Amniotic epithelial cell (primary cell): ENCODE results near the gene ADCYAP1.
"Not testable (repeated sequence)": the region's sequence is repeated elsewhere in the genome, so short reads cannot be mapped to it uniquely, and the experiment has no call there.

Experiments
- DNase-seq: peaks from one replicate; pipeline ENCODE4 v3.0.0-alpha.2; 2010; ENCODE audit warnings: low read depth

Gene ADCYAP1

DNA sequence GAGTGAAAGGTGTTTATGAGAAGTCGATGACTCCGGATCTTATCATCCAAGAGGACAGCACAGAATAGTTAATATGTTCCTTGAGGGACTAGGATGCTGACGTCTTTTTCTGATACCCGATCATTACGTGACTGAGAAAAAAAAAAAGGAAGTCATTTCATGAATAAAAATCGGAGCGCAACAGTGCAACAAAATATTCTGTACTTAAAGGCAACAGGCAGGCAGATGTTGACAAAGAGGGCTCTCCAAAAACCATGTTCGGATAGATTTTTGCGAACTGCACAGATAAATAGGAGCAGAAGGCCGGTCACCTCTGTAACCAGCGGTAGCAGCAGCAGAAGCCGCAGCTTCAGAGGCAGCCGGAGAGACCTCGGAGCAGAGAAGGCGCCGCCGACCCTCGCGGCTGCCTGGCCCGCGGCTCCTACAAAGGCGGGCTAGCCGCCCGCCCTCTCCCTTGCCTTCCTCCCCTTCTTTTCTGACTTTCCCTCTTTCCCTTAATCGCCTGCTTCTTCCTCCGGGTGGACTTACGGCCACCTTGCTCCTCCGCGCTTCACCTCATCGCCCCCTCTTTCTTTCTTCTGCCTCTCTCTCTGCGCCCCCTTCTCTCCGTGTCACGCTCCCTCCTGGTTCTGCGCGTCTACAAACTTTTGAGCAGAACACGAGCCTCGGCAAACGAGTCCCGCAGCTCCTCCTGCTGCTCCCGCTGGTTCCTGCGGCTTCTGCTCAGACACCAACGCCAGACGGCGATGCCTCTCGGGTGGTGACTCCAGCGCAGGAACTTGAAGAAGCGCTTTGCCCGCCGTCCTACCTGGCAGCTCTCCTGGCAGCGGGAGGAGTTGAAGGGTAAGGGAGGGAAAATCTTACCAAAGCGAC, at the start of gene ADCYAP1:
TSS of gene ADCYAP1 (plus strand) at position 654 of the 873 bp plus-strand sequence. CDS start 516 bp downstream, outside the sequence.
- no peak for DNase-seq

DNA sequence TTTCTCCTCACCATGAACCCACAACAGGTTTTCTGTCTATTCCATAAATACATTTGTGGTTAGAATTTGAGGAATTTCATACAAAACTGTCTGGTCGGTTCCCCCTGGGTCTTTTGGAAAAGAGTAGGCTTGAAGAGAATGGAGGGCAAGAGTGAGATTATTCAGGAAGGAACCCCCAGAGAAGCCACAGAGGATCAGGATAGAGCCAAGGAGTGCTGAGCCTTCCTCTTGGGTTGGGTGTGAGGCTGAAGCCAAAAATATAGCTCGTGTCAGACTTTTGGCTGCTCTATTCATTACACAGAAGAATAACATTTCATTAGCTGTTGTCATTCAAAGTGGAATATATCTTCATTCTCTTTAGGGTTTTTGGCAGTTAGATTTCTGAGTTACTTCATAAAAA, 46.7 kb upstream of the ADCYAP1 start:
- DNase-seq = no peak

DNA sequence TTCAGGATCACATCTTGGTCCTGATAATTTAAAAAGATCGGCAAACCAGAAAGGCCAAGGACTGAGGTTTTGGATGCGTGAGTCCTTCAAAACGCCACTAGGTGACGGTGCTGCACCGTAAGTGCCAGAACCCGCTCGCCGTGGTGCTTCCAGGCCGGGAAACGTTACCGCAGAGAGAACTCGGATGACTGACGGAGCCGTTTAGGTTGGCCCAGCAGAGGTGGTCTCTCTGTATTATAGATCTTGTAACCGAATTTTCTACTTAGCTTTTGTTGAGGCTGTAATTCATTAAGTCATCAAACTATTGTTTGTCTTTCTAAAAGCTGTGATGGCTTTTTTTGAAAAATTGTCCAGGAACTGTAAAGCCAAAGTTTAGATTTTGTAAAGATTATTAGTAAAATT, 39.8 kb upstream of the ADCYAP1 start:
- peak; percentile 62 for DNase-seq

DNA sequence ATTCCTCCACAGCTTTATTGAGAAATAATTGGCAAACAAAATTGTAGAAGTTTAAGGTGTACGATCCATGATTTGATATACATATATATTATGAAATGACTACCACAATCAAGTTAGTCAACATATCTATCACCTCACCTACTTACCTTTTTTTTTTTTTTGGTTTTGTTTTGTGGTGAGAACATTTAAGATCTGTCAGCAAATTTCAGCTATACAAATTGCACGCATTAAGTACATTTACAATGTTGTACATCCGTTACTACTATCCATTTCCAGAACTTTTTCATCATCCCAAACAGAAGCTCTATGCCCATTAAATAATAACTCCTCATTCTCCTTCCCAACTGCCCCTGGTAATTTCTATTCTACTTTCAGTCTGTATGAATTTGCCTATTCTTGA, 37.4 kb upstream of the ADCYAP1 start:
- no peak for DNase-seq

DNA sequence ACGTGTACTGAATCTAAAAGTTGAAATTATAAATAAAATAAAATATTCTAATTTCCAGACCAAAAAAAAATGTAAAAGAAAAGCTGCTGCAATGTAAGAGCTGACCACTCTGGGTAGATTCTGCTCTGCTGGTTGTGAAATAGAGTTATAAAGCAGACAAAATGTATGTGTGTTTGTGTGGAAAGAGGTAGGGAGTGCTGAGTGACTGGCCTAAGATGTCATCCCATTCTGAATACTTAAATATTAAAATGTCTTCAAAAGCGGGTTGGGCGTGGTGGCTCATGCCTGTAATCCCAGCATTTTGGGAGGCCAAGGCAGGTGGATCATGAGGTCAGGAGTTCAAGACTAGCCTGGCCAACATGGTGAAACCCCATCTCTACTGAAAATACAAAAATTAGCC, 31.2 kb upstream of the ADCYAP1 start:
- not testable (repeated sequence) for DNase-seq

DNA sequence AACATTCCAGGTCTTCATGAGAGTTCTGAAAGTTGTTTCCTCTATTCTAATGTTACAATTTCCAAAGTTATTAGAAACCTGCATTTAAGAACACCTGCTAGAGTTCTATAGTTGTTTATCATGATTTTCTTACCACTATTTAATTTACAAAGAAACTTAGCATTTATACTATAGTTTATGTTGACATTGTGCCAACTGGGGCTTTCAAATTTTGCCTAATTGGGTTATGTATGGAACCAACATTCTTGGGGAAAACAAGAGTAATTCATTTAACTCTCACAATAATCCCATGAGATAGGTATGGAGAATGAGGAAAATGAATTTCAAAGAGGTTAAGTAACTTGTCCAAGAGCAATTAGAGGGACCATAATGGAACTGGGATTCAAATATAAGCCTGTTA, 28.8 kb upstream of the ADCYAP1 start:
- no peak for DNase-seq

DNA sequence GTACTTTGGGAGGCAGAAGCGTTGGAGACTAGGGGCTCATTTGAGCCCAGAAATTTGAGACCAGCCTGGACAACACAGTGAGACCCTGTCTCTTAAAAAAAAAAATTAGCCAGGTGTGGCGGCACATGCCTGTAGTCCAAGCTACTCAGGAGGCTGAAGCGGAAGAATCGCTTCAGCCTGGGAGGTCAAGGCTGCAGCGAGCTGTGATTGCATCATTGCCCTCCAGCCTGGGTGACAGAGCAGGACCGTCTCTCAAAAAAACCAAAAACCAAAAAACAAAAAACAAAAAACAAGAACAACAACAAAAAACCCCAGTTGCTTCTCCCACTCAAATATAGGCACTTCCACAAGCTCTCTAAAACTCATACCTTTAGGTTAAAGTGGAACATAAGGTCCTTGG, 27.4 kb upstream of the ADCYAP1 start:
- DNase-seq = no peak

DNA sequence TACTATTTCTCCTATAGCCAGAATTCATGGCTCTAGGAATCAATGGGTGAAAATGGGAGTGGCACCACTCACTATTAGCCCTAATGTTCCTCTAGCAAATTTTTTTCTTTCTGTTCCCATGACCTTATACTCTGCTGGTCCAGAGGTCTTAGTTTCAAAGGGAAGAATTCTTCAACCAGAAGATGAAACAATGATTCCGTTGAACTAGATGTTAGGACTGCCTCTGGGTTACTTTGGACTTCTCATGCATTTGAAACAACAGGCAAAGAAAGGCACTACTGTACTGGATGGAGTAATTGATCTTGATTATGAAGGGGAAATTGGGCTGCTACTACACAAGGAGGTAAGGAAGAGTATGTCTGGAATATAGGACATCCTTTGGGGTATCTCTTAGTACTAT, 18.6 kb upstream of the ADCYAP1 start:
- no peak for DNase-seq

GRCh38 chr18:887716-888115, 17.0 kb upstream of the ADCYAP1 start:
- DNase-seq = no peak

- no peak for DNase-seq
Observed at GRCh38 chr18:892316-892715, 12.4 kb upstream of the ADCYAP1 start.

- DNase-seq = no peak
Observed at GRCh38 chr18:896315-896714, 8.4 kb upstream of the ADCYAP1 start.

GRCh38 chr18:901761-902160, 2.9 kb upstream of the ADCYAP1 start:
- DNase-seq = no peak

DNA sequence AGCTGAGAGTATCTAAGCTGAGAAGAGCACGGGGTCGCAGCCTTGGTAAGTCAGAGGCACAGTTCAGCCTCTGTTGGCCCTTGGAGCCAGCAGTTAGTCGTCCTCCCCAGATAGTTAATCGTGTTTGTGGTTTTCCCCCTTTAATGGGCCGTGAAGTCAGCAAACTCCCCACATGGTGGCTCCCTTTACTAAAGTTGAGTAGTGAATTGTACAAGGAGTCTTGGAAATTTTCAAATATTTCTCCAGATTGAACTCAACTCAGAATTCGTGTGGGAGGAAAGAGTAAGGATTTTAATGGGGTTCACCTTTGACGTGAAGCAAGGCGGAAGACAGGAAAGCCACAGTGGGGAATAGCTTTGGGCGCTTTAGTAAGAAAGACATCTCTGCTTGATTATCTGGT, 2.4 kb upstream of the ADCYAP1 start:
- peak; percentile 20 for DNase-seq

DNA sequence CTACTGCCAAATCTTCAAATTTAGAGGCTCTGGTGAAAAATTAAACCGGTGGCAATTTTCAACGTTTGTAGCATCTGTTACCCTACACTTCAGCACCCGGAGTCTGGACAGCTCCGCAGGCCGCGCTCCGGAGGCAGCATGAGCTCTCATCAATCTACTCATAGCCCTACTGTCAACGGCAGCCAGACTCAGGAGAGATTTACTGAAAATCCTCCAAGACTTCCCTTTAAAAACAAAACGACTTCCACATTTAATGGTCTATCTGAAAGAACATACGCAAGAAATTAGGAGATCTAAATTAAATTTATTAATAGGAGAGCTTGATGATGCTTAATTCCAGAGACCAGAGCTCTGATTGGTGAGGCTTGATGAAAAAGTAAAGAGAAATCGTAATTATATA, 970 bp upstream of the ADCYAP1 start:
- peak; percentile 54 for DNase-seq

DNA sequence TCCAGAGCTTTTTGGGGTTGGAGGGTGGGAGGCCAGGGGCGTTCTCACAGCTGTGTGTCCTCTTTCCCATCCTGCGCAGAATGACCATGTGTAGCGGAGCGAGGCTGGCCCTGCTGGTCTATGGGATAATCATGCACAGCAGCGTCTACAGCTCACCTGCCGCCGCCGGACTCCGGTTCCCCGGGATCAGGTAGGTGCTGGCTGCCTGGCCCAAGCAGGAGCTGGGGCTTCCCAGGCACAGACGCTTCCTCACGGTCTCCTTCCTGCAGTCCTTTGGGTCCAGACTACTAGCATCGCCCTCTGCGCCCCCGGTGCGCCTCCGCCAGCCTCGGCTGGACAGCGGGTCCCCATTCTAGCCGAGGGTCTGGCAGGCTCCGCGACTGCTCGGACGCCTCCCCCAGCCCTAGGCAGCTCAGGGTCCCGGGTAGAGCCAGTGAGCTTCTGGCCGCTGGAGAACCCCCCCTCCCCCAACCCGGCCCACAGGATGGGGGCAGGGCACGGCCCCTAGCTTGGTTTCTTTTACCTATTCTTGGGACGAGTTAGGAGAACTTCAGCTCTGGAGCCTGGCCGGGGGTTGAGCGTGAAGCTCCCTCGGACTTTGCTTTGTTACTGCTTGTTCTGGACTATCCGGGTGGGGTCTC, 756 bp downstream of the ADCYAP1 start:
- no peak for DNase-seq

DNA sequence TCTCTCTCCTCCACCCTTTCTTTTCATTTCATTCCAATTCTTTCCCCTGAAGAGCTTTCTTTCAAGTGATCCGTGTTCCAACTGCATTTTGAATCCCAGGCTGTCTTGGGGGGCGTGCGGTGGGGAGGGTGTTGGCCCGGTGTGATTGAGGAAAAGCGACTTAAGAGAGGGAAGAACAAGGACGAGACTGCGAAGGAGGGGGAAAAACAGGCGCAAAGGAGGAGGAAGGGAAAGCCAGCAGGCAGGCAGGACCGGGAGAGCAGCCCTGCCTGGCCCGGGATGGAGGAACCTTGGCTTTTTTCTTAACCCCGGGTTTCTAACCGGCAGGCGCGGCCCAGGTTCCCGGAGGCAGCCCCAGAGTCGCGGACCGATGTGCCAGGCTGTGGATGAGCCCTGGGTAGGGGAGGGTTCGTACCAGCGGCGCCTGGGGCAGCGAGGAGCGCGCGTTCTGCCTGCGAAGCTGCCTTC, 1.3 kb downstream of the ADCYAP1 start:
- no peak for DNase-seq

- DNase-seq = no peak
Observed at GRCh38 chr18:906416-907114, 1.9 kb downstream of the ADCYAP1 start.

DNA sequence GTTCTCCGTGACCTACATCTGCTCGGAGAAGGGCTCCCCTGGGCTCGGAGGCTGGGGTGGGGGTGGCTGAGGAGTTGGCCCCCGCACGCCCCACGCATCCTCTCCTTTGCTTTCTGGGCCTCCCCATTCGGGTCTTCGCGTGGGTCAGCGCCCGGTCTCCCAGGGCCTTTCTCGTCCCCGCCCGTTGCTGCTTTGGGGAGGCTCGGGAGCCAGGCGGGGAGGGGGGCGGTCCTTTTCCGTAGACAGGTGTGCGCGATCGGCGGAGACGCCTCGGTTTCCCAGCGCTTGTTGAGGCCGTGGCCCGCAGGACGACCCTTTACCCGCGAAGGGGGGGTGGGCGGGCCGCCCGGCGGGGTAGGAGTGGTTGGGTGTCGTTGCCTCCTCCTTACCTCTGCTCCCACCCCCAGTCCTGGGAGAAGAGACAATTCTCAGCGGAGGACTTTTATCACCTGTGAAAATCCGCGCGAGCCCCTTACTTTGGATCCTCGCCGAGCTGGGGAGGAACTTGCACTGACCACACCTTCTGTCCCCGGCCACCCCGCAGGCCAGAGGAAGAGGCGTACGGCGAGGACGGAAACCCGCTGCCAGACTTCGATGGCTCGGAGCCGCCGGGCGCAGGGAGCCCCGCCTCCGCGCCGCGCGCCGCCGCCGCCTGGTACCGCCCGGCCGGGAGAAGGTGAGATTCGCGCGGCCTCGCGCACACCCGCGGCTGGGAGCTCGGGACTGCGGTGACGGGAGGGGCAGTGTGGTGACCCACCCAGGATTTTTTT, 2.6 kb downstream of the ADCYAP1 start:
- DNase-seq = no peak

- DNase-seq = no peak
Observed at GRCh38 chr18:907885-908757, 3.5 kb downstream of the ADCYAP1 start.

DNA sequence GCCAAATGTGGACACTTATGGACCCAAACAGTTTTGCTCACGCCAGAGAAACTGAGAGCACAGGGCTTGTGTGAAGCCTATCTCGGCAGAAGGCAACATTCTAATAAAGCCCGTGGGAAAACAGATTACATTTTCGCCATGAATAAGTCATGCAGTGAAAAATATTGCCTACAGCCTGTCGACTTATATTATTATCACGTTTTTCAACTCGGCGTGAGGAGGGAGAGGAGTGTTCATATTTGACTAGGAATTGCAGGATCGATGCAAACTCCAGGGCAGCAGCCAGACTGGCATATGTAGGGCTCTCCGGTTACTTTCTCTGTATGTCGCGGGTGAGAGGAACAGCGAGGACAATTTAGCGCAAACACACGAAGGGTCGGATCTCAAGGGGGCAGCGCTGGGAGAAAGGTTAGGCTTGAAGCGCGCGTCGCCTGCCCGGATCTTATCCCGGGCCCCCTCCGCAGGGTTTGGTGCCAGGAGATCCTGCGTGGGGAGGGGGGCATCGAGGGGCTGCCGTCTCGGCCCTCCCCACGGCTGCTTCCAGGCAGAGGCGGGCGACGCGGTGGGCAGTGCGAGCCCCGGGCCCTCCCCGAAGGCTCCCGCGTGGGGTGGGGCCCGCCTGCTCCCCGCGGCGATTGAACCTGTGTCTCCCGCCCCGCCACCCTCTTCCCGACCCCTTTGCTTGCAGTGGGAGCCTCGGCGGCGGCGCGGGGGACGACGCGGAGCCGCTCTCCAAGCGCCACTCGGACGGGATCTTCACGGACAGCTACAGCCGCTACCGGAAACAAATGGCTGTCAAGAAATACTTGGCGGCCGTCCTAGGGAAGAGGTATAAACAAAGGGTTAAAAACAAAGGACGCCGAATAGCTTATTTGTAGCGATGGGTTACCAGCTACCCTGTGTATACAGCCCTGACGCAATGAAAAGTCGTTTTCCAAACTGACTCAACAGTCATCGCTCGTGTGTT, 4.4 kb downstream of the ADCYAP1 start:
- DNase-seq = no peak
